ENCODE measurements around the gene MAP3K7.
"Not testable (repeated sequence)": the region's sequence is repeated elsewhere in the genome, so short reads cannot be mapped to it uniquely, and the experiment has no call there.

MAP3K7 gene

DNA sequence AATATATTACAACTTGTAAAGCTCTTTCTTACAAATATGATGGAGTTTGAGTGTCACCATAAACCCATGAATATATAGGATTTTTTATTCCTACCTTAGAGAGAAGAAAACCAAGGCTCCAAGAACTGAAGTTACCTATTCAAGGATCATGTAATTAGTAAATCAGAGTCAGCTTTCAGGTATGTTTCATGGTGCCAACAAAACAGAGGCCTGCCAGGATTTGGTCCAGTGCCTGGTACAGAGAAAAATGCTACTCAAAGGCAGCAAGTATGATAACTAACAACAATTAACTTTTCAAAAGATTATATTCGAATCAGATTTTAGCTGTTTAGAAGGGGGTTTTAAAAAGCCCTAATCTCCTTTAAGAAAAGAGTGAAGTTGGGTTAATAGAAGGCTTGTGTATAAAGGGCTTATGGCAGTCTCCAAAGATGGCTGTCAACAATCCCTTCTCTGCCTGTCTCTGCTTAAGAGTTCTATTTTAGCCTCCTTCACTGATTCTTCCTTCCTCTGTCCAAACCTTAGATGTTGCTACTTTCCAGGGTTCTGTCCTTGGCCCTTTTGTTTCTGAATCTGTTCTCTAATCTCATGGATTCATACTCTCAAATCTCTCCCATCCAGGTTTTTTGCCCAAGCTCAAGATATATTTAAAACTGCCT, 7.8 kb downstream of the MAP3K7 start:
- DNase-seq (ENCODE audit: low spot score), result no peak

DNA sequence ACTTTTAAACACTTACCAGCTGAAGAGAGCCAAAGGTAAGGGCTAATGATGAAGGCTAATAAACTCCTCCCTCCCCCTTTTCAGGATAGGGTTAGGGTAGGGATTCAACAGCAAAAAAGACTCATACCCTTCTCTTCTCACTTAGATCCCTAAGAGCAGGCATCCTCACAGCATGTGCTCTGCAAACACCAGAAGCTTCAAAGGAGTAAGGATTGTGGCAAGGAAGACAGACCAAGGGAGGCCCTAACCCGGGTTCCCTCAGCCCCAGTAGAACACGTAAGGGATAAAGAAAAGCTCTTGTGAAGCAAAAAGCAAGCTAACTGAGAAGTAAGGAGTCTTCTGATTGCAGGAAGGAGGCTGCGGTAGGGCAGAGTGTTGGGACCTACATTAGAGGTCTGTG, 11.6 kb downstream of the MAP3K7 start:
- DNase-seq (ENCODE audit: low spot score), result no peak

DNA sequence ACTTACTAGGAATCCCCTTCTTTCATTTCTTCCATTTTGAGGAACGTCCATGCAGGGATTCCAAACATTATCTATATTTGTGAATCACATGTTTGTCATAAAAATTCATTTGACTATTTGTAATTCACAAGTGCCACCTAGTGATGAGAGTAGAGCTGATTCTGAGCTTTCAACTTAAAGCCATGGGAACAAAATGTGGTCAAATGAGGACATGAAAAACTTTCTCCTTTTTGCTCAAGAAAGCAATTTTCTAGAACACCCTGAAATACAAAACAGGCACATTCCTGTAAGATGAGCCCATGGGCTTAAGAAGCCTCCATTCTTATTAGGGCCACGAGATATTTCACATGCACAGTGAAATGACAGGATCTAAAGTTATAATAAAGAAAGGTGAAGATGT, 12.3 kb downstream of the MAP3K7 start:
- DNase-seq (ENCODE audit: low spot score), result no peak

DNA sequence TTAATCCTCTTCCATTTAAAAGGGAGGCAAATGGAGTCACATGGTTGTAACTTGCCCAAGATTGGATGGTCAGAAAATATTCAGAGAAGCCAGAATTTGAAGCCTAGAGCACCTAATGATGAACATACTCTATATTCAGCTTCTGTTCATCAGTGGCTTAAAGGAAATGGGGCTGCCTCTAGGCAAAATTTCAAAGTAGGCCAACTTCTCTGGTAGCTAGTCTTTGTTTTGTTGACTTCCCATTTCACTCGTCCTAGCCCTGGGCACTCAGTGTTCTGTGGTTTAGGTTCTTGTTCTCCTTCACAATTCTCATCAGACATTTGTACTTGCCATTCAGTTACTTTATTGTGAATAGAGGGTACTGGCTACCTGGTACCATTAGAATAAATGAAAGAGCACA, 13.2 kb downstream of the MAP3K7 start:
- DNase-seq (ENCODE audit: low spot score), result no peak

DNA sequence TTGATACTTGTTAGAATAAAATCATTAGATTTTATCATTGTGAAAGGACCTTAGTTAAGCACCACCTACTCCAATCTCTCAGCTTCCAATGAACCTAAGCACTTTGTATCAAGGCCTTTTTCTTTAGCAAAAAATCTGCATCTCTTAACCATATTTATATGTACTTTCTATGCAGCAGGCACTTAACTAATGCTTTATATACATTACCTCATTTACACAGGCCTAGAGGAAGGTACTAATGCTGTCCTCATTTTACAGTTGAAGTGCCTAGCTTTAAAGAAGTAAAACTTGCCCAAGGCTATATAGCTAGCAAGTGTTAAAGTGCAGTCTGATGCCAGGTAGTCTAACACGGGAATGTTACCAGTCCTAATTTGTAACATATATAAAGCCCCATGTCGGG, 14.0 kb downstream of the MAP3K7 start:
- DNase-seq (ENCODE audit: low spot score), result no peak

- no peak for DNase-seq (ENCODE audit: low spot score)
Observed at GRCh38 chr6:90569223-90569622, 17.6 kb downstream of the MAP3K7 start.

DNA sequence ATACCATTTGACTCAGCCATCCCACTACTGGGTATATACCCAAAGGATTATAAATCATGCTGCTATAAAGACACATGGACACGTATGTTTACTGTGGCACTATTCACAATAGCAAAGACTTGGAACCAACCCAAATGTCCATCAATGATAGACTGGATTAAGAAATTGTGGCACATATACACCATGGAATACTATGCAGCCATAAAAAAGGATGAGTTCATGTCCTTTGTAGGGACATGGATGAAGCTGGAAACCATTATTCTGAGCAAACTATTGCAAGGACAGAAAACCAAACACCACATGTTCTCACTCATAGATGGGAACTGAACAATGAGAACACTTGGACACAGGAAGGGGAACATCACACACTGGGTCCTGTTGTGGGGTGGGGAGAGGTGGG, 19.2 kb downstream of the MAP3K7 start:
- not testable (repeated sequence) for DNase-seq (ENCODE audit: low spot score)

DNA sequence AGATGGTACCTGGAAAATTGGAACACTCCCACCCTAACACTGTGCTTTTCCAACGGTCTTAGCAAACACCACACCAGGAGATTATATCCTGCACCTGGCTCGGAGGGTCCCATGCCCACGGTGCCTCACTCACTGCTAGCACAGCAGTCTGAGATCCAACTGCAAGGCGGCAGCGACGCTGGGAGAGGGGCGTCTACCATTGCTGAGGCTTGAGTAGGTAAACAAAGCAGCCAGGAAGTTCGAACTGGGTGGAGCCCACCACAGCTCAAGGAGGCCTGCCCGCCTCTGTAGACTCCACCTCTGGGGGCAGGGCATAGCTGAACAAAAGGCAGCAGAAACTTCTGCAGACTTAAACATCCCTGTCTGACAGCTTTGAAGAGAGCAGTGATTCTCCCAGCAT, 24.5 kb downstream of the MAP3K7 start:
- not testable (repeated sequence) for DNase-seq (ENCODE audit: low spot score)

DNA sequence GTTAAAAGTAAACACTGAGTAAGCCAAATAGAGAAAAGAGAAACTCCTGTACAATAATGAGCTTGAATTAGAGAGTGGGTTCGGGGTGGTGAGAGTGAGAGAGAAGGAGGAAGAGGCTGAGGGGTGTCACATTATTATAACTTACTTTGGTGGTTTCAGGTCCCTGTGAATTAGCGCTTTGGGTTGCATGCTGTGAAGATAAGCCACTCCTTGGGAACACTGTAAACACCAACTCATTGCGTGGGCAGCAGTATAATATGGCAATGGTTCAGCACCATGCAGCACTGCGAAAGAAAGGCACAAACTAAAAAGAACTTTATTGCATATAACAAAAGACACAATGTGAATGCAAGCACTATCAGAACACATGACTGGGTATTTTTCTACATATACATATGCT, 26.9 kb downstream of the MAP3K7 start:
- DNase-seq (ENCODE audit: low spot score), result no peak

GRCh38 chr6:90557006-90557405, 29.9 kb downstream of the MAP3K7 start:
- no peak for DNase-seq (ENCODE audit: low spot score)

DNA sequence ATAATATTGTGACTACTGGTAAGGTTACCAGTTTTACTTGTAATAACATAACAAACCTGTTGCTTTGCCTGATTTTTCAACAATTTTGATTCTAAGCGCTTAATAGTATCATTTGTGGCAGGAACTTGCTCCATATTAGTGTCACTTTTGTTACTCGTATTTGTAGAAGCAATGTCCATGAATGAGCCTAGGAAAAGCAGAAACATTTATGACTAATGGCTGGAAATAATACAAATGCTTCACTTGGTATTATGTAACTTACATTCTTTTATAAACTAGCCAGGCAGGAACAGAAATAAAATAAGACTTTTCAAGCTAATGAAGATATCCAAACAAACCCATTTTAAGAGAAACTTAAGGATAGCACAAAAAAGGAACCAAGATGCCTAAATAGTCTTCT, 38.9 kb downstream of the MAP3K7 start:
- no peak for DNase-seq (ENCODE audit: low spot score)

DNA sequence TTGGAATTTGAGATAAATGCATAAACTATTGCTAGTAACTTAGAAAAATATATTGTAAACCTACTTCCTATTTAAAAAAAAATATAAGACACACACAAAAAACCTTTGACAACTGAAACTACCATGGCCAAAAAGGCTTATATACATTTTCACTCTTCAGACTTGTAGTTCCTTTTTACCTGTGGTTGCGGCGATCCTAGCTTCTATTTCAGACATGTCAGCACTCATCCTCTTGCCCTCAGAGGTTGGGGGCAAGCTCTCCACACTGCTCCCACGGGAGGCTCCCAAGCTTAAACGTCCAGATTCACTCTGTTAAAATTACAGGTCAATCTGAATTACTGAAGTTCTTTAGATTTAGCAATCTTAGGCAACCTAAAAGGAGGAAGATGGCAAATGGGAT, 39.8 kb downstream of the MAP3K7 start:
- no peak for DNase-seq (ENCODE audit: low spot score)

GRCh38 chr6:90545448-90545847, 41.4 kb downstream of the MAP3K7 start:
- DNase-seq (ENCODE audit: low spot score), result no peak

DNA sequence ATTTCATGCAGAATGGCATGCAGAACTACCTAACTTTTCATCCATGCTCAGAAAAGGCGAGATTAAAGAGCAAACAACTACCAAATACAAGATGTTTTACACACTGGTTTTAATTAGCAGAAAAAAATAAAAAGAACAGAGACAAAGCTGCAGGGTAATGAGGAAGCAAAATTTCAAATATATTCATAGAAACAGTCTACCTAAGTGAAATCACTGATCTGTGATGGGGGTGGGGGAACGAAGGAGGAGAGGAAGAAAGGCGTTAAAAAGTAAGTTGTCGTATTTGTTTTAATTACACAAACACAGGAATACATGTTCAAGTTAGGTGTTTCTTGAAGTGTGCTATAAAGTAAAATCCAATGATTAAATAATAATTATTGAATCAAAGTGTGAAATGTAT, 42.1 kb downstream of the MAP3K7 start:
- DNase-seq (ENCODE audit: low spot score), result no peak

DNA sequence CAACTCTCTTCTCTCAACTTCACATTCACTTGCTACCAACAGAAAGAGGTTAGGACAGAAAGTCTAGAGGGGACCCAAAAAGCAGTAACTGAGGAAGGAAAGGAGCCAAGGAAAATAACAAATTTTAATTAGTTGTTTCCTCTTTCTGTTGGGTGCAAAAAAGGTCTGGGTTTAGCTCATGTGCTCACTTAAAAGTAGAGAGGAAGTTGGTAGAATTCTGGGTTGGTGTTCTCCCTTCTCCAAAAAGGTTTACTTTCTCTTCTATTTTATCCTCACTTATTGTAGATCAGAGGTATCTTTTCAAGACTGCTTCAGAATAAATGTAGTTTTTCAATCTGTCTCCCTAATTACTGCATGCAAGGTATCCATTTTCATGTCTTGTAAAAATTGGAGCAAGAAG, 42.8 kb downstream of the MAP3K7 start:
- DNase-seq (ENCODE audit: low spot score), result no peak

- DNase-seq (ENCODE audit: low spot score), result no peak
Observed at GRCh38 chr6:90541221-90541620, 45.7 kb downstream of the MAP3K7 start.

DNA sequence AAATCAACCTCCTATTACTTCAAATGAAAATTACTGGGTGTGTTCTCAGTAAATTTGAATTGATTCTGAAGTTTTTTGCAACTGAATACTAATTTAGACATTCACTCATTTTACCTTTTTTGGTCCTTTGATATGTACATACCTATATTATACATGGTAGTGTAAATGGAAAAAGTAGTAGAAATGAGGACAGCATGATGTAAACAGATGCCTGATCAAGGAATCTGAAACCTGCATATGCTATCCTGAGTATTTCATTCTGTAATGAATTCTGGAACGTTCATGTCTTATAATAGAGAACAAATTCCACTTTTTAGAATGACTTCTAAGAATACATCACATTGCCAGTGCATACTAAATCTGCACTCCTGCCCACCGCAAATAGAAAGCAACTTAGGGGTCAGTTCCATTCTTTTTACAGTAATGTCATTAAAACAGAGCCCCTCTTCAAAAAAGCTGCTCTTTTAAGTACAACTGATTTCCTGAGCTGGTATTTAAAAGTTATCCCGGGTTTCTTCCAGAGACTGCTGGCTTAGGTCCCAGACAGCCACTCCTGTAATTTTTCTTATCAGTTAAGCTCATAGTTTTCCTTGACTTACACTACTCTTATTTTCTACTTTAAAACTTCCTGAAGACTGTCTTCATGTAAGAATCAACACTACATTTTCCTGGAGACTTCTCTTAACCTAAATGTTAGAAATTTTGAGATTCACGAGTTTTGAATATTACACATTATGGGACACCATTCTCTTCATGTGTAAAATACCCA, 48.4 kb downstream of the MAP3K7 start:
- no peak for DNase-seq (ENCODE audit: low spot score)

DNA sequence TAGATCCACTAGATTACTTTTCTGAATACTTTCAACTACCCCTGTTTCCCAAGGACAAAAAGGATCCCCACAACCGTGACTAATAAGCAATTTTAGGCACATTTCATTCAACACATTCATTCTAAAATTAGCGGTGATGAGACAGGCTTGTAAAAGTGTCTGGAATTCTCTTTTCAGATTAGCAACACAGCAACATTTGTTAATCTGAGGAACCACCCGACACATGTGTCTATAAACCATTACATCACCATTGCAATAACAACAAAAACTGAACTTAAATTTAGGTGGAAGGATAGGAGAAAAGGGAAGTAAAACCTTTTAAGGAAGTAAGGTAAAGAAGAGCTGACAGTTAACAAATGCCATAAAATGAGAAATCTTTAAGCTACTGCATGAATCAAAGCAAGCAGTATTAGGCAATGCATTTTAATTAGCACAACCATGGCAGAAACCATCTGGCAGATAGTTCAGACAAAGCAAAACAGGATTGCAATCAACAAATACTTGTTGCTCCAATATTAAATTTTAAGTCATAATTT, 49.1 kb downstream of the MAP3K7 start:
- no peak for DNase-seq (ENCODE audit: low spot score)

DNA sequence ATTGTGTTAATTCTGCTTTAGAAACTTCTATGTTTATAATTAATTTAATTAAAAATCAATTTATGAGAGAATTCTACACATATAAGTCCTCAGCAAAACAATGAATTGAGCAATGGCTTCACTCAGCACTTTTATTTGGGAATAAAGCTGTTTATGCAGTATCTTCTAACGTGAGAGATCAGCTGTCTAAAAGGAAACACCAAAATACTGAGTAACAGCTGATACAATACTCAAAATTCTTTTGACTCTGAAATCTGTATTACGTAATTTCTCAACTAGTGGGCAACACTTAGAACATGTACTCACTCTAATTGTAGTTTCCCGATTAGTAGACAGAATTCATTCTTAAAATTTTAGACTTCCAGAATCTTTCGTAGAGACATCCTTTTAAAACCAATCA, 49.8 kb downstream of the MAP3K7 start:
- no peak for DNase-seq (ENCODE audit: low spot score)

DNA sequence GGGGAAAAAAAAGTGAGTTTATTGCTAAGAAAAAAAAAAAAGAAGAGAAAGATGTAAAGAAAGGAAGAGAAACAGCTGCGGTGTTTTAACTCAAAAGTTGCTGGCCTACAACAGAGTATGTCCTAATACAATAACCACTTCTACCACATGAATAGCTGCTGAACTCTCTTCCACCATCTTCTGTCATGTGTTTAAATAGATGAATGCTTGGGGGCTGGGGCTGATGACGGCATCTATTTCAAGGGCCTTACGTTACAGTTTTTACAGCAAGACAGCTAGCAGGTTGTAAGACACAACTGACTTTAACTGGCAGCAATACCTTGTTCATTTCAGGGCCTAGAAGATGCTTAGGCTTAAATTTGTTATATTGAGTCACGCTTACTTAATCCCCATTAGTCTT, 50.4 kb downstream of the MAP3K7 start:
- DNase-seq (ENCODE audit: low spot score), result no peak

DNA sequence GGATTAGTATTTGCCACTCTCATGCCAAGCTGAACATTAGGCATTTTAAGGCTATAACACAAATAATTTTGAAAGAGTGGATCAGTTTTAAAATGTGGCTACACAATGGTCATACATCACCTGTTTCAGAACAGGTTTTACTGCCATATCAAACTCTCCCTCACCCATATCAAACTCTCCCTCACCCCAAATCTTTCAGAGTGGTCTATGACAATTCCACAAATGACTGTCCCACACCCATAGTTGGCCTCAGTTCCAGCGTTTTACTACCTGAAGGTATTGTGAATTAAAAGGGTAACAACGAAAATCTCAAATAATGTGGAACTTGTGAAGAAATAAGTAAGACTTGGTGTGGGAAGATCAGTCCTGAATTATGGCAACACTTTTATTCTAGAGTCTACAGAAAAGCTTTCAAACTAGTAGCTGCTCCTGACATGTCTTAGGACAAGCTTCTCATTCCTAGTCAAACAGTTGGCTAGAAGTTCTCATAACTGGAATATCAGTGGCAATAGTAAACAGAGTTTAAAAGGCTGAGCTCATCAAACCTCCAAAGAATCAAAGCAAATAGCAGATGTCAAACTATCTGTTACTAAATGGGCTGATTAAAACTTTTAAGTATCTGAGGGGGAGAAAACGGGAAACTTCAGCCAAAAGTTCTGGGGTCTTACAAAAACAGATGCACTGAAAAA, 52.4 kb downstream of the MAP3K7 start:
- DNase-seq (ENCODE audit: low spot score), result no peak

- DNase-seq (ENCODE audit: low spot score), result no peak
Observed at GRCh38 chr6:90533615-90534336, 53.1 kb downstream of the MAP3K7 start.

Data from SK-N-DZ (cell line).